ENCODE results near the gene MMP7.
"Not testable (repeated sequence)": the region's sequence is repeated elsewhere in the genome, so short reads cannot be mapped to it uniquely, and the experiment has no call there.

The MMP7 gene

GRCh38 chr11:102534261-102534872, 3.8 kb upstream of the MMP7 start:
- DNase-seq: no peak

GRCh38 chr11:102528618-102529017, 1.9 kb downstream of the MMP7 start:
- no peak for DNase-seq

- no peak for DNase-seq
Observed at GRCh38 chr11:102527684-102528083, 2.9 kb downstream of the MMP7 start.

GRCh38 chr11:102527041-102527440, 3.5 kb downstream of the MMP7 start:
- no peak for DNase-seq

- DNase-seq: no peak
Observed at GRCh38 chr11:102523887-102524286, 6.7 kb downstream of the MMP7 start.

- DNase-seq: no peak
Observed at GRCh38 chr11:102523189-102523570, 7.4 kb downstream of the MMP7 start.

DNA sequence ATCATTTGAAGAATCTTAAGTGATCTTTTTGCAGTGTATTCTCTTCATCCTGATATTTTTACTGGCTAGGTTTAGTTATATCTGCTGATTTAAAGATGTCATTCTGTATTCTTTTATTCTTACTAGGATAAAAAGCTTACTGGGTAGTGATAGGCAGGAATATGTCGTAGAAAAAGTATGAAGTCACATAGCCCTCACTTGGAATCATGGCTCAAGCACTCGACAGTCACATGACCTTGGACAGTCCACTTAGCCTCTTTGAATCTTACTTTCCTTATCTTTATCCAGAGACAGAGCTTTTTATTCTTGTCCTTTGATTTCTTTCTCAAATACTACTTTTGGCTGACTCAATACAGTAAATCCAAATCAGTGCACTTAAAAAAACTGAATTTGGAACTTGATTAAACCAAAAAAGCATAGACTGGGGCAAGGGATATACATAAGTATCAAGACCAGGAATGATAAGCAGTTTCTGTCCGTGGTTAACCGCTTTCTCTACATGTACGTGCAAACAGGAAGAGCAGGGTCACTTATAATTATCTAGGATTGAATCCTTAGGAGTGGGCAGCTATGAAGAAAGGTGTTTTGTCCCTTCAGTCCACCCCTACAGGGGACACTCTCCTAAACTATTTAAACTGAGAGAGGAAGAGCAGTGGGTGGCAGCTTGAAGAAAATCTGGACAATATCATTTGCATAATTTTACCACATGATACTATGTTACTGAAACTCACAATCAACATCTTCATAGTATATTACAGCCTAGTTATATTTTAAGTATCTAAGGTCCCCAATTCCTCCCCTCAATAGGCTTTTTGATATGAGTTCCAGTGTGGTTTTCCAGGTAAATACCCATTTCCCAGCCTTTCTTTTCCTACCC, 8.0 kb downstream of the MMP7 start:
- no peak for DNase-seq

GRCh38 chr11:102521121-102521520, 9.4 kb downstream of the MMP7 start:
- no peak for DNase-seq

DNA sequence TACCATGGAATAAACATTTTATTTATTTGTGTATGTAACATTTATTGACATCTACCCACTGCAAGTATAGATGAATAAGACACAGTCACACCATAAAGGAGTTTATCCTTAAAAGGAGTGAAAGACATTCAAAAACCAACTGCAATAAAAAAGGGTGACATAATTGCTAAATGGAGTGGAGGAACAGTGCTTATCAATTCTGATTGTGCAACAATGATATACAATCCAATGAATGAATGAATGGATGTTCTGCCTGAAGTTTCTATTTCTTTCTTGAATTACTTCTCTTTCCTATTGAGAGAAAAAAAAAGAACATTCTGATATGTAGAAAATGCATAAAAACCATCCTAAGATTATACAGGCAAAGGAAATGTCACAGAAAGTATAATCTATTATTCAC, 10.0 kb downstream of the MMP7 start:
- no peak for DNase-seq

DNA sequence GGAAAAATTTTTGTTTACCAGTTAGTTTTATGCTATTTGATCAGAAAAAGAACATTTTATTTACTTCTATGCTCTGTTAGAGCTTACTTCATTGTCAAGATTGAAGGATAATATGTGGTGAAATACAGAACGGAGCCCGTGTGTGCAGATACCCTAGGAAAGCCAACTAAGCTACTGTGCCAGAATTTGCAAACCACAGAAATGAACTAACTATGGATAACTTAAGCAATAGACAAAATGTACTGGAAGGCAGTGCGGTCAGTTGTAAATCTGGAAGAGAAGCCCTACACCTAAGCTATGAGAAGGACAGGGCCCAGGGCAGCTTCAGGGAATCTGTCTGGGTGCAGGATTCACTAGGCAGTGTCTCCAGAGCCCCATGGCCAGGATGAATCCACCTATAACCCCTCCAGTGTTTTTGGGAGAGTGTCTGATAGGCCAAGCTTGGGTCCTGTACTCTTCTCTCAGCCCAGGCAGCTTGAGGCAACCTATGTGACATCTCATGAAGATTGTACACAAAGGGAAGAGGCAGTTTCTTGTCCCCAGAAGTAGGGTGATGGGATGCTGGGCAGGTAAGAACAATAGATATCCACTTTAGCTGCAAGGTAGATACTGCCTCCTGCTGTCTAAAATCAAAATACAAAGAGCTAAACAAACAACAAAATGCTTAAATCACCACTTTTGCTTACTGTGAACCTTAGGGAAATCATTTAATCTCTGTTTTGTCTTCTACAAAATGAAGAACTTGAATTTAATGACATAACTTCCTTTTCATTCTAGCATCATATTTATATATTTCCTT, 12.1 kb downstream of the MMP7 start:
- no peak for DNase-seq

DNA sequence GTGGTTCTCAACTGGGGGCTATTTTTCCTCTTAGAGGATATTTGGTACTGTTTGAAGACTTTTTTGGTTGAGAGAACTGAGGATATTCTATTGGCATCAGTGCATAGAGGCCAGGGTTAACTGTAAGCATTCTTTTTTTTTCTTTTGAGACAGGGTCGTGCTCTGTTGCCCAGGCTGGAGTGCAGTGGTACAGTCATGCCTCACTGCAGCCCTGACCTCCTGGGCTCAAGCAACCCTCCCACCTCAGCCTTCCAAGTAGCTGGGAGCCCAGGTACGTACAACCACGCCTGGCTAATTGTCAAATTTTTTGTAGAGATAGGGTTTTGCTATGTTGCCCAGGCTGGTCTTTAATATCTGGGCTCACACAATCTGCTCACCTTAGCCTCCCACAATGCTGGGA, 12.9 kb downstream of the MMP7 start:
- no peak for DNase-seq

GRCh38 chr11:102516179-102516578, 14.4 kb downstream of the MMP7 start:
- no peak for DNase-seq

GRCh38 chr11:102513869-102514268, 16.7 kb downstream of the MMP7 start:
- DNase-seq: no peak

GRCh38 chr11:102510439-102511135, 20.0 kb downstream of the MMP7 start:
- no peak for DNase-seq

GRCh38 chr11:102502831-102503230, 27.7 kb downstream of the MMP7 start:
- not testable (repeated sequence) for DNase-seq

DNA sequence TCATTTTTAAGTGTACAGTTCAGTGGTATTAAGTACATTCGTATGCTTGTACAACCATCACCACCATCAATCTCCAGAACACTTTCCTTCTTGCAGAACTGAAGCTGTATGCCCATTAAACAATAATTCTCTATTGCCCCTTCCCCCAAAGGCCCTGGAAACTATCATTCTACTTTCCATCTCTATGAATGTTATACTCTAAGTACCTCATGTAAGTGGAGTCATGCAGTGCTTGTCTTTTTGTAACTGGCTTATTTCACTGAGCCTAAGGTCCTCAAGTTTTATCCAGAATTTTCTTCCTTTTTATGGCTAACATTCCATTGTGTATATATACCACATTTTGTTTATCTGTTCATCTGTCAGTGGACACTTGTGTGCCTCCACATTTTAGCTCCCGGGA, 29.7 kb downstream of the MMP7 start:
- no peak for DNase-seq

DNA sequence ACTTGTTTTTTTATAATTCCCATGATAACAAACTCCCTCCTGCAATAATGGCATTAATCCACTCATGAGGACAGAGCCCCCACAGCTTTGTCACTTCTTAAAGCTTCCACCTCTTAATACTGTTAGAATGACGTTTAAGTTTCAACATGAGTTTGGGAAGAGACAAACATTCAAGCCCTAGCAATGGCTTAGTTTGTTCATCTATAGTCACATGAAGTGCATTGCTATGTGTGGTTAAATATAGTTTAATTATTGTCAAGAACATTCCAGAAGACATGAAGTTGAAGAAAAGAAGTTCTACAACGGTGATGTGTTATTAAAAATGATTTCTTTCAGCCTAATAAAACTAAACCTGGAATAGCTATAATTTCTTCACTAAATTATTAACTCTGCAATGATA, 30.6 kb downstream of the MMP7 start:
- no peak for DNase-seq

GRCh38 chr11:102499151-102499550, 31.4 kb downstream of the MMP7 start:
- DNase-seq: no peak

GRCh38 chr11:102497061-102497460, 33.5 kb downstream of the MMP7 start:
- no peak for DNase-seq

DNA sequence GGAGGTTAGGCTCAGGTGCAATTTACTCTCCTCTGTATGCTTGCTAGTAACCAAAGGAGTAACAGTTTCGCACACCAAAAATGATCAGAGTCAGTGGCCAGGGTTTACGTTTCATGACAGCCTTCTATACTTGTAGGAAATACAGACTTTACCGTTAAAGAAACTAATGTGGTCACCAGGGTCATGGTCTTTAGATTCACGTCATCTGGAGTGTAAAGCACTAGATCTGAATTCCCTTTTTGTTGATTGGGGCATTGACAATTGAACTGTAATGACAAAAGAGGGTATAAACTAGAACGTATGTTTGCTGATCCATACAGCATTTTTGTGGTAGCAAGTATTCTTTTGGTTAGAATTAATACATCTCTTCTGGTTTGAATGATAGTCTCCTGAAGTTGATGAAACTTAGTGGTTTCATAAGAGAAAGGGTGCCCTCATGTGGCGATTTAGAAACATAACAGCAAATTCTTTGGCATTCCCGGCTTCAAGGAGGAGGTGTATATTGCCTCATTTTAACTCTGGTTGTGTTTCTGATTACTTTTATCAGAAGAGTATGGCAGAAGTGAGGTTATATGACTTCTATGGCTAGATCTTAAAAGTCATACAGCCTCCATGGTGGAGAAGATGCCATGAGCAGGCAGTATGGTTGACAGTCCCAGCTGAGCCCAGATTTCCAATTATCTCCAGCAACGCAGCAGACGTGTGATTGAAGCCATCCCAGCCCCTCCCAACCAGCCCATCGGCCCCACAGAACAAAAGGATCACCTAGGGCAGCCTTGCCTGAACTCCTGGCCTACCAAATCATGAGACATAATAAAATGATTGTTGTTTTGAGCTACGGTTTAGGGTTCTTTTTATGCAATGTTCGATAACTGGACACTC, 35.1 kb downstream of the MMP7 start:
- DNase-seq: peak; percentile 58

- DNase-seq: no peak
Observed at GRCh38 chr11:102494216-102494615, 36.3 kb downstream of the MMP7 start.

GRCh38 chr11:102493524-102493923, 37.0 kb downstream of the MMP7 start:
- no peak for DNase-seq

All from CD4-positive, alpha-beta T cell treated with Interleukin-15 for 1 hour (primary cell).